K562 (cell line): ENCODE measurements around the gene FYB1. TPM values are rescaled to one million over a fixed set of nuclear protein-coding genes. Genes with fewer than 3 reads are reported as not detected.
A peak's percentile ranks its signal among the peaks of the same experiment; 100 is the strongest.

Experiments
- ASH1L ChIP-seq: fragments of 450-650 bp; IDR thresholded peaks from 2 replicates; pipeline ENCODE4 v1.6.1; 2018; ENCODE audit warnings: borderline replicate concordance, mild to moderate bottlenecking, low read depth; ENCODE audit not compliant: partially characterized antibody
- BMI1 ChIP-seq: fragments of 150-350 bp; IDR thresholded peaks from 2 replicates; pipeline ENCODE4 v1.6.1; 2014; ENCODE audit warnings: low read length
- E2F8 ChIP-seq: fragments of 450-650 bp; IDR thresholded peaks from 2 replicates; pipeline ENCODE4 v1.7.1; 2018; ENCODE audit warnings: mild to moderate bottlenecking, low read depth; ENCODE audit not compliant: partially characterized antibody
- HNRNPUL1 ChIP-seq: fragments of 200-400 bp; formaldehyde crosslinking; IDR thresholded peaks from 2 replicates; pipeline ENCODE4 v1.6.1; 2017; ENCODE audit warnings: low read length
- IRF1 ChIP-seq: sonication (generic); formaldehyde crosslinking; IDR thresholded peaks from 2 replicates; pipeline ENCODE4 v1.8.0; 2022; ENCODE audit warnings: missing genetic modification reagents, mild to moderate bottlenecking, borderline replicate concordance
- PKNOX1 ChIP-seq: fragments of 450-650 bp; IDR thresholded peaks from 2 replicates; pipeline ENCODE4 v1.6.1; 2016
- PML ChIP-seq: IDR thresholded peaks from 2 replicates; pipeline ENCODE4 v1.6.1; 2012; ENCODE audit warnings: low read length, inconsistent platforms
- POLR2B ChIP-seq: fragments of 450-650 bp; IDR thresholded peaks from 2 replicates; pipeline ENCODE4 v1.6.1; 2018; ENCODE audit warnings: low read depth; ENCODE audit not compliant: partially characterized antibody
- PPARD ChIP-seq: fragments of 250-450 bp; sonication (Bioruptor Pico); IDR thresholded peaks from 2 replicates; pipeline ENCODE4 v1.8.0; 2022; ENCODE audit warnings: inconsistent platforms, mild to moderate bottlenecking, moderate library complexity
- RBFOX2 ChIP-seq: fragments of 200-400 bp; formaldehyde crosslinking; IDR thresholded peaks from 2 replicates; pipeline ENCODE4 v1.6.1; 2017; ENCODE audit warnings: low read depth, mild to moderate bottlenecking, low read length, moderate library complexity
- SMARCA5 ChIP-seq: fragments of 450-650 bp; IDR thresholded peaks from 2 replicates; pipeline ENCODE4 v1.6.1; 2016
- TCF3 ChIP-seq: sonication (generic); formaldehyde crosslinking; IDR thresholded peaks from 2 replicates; pipeline ENCODE4 v1.4.0; 2020; ENCODE audit warnings: mild to moderate bottlenecking, missing genetic modification reagents
- THAP7 ChIP-seq: fragments of 250-450 bp; sonication (Bioruptor Pico); IDR thresholded peaks from 2 replicates; pipeline ENCODE4 v1.5.0; 2021
- ZNF197 ChIP-seq: fragments of 200-800 bp; sonication (Bioruptor generic); IDR thresholded peaks from 2 replicates; pipeline ENCODE4 v1.6.1; 2016; ENCODE audit warnings: low read depth, missing genetic modification characterization, missing compliant biosample characterization
- ZNF311 ChIP-seq: fragments of 250-450 bp; sonication (Bioruptor Pico); IDR thresholded peaks from 2 replicates; pipeline ENCODE4 v1.4.0; 2020; ENCODE audit warnings: mild to moderate bottlenecking, moderate library complexity
- ZNF639 ChIP-seq, 2 experiments: fragments of 200-800 bp in 1 of 2; sonication (Bioruptor generic) in 1 of 2; sonication (generic) in 1 of 2; formaldehyde crosslinking in 1 of 2; IDR thresholded peaks in 1 of 2; conservative IDR thresholded peaks in 1 of 2; 2 replicates each; pipeline versions ENCODE4 v1.5.0 to v1.6.1; 2016 to 2020; ENCODE audit warnings: missing compliant biosample characterization in 1 of 2, missing genetic modification characterization in 1 of 2, missing genetic modification reagents in 1 of 2
- ZNF695 ChIP-seq: fragments of 450-650 bp; formaldehyde crosslinking; IDR thresholded peaks from 2 replicates; pipeline ENCODE4 v1.4.0; 2020; ENCODE audit warnings: mild to moderate bottlenecking, moderate library complexity
- polyA plus RNA-seq, 8 experiments: library from polyadenylated mRNA; depleted of rRNA in 4 of 8; stranded (reverse) in 5 of 8; unstranded in 3 of 8; fragments of >200 nt; fragmentation: Nextera tagmentation in 2 of 8; fragmentation: Illumina TruSeq in 1 of 8; extraction: Ambion mirVana in 2 of 8; extraction: Trizol in 1 of 8; gene quantifications; 2 replicates each; pipeline versions ENCODE4 v1.2.1 to v1.2.3, GENCODE V29; 2011 to 2014; ENCODE audit warnings: inconsistent platforms in 1 of 8, missing spikeins in 1 of 8
- total RNA-seq, 7 experiments: library from RNA; depleted of rRNA in 6 of 7; stranded (reverse); fragments of >200 nt in 6 of 7; fragmentation: Illumina TruSeq in 2 of 7; extraction: Trizol in 2 of 7; gene quantifications; 2 replicates each; pipeline versions ENCODE4 v1.2.1 to v1.2.3, GENCODE V29; 2011 to 2021; ENCODE audit warnings: low replicate concordance in 1 of 7

Gene FYB1
- total and polyA plus RNA-seq, 9 of the 15 experiments (the other 6 are each of a cell fraction or from before 2014, with no cell fraction given): 4.7 to 31.5 (median 9.7) TPM

- TF ChIP-seq POLR2B: no peak
- TF ChIP-seq ZNF639 (CRISPR knock-in tag; conservative IDR thresholded peaks at IDR 0.05 in 1 of 2, IDR thresholded peaks at IDR 0.05 in 1 of 2): 0 out of 4 replicates have a peak, but pooled peaks of 1 of the 2 experiments have one; percentile 20
- no peak for TF ChIP-seq PPARD (CRISPR knock-in tag)
- 0 out of 2 replicates have a peak, but pooled peaks have one; percentile 20 for TF ChIP-seq RBFOX2
- 0 out of 2 replicates have a peak, but pooled peaks have one; percentile 14 for TF ChIP-seq ZNF197 (CRISPR knock-in tag)
- TF ChIP-seq E2F8: peak; percentile 59
- no peak for TF ChIP-seq IRF1 (CRISPR knock-in tag)
- TF ChIP-seq SMARCA5: no peak
- no peak for TF ChIP-seq ZNF311 (CRISPR knock-in tag)
- peak; percentile 43 for TF ChIP-seq PKNOX1
- TF ChIP-seq PML: 0 out of 2 replicates have a peak, but pooled peaks have one; percentile 2
- TF ChIP-seq HNRNPUL1: no peak
- no peak for TF ChIP-seq BMI1
- no peak for TF ChIP-seq ZNF695
- TF ChIP-seq TCF3 (CRISPR knock-in tag): no peak
- peak; percentile 25 for TF ChIP-seq ASH1L
- peak; percentile 41; the same call in 1 of the 2 replicates for TF ChIP-seq THAP7
Observed at GRCh38 chr5:39076757-39077728, 142.3 kb downstream of the FYB1 start (continued).
